Measurements from ENCODE around the gene RNH1. TPM values are rescaled to one million over a fixed set of nuclear protein-coding genes. Genes with fewer than 3 reads are reported as not detected.

The RNH1 gene
- polyA plus RNA-seq, 1 of the 3 experiments (the other 2 are of a cell fraction): 147 TPM

- CTCF ChIA-PET: interaction anchor here (2.3 kb wide), 2 partner anchors 13 to 22 kb away, joined by 5 to 13 read pairs; no protein-coding TSS in a partner anchor
- Histone ChIP-seq H3K79me2 (ENCODE audit: insufficient read depth) (peaks cover 15% of the 10 kb centered on the region), H3K27ac (ENCODE audit: low read depth in 2 of 2, low read length in 1 of 2) (no peak overlapping the region), H3K4me3 (ENCODE audit: low read depth in 2 of 2, low read length in 1 of 2) (no peak overlapping the region), H3K36me3 (replicated peaks in 1 of 2; ENCODE audit: control insufficient read depth in 1 of 2, insufficient read depth in 2 of 2, low read length in 1 of 2) (peaks cover 0 to 27% of the 10 kb centered on the region in 2 experiments), H3F3A (replicated peaks; ENCODE audit: insufficient read depth) (no peaks in the 10 kb centered on the region), H3K9ac (no peak overlapping the region), H3K4me1 (ENCODE audit: control insufficient read depth in 1 of 2, insufficient read depth in 2 of 2, low read depth in 1 of 2, low read length in 1 of 2) (peaks cover 0 to 12% of the 10 kb centered on the region in 2 experiments; a peak in 1 of 4 replicates), H3K9me3 (no peaks in the 10 kb centered on the region), H3K4me2 (no peak overlapping the region), H3K27me3 (ENCODE audit: insufficient read depth) (no peaks in the 10 kb centered on the region), H3K9me2 (no peaks in the 10 kb centered on the region), H2AFZ (ENCODE audit: low read depth) (no peak overlapping the region), H4K20me1 (ENCODE audit: insufficient read depth) (peaks cover 10% of the 10 kb centered on the region; the same call in 1 of the 2 replicates)
- 94% methylated on average over 10 of the region's 18 CpGs for whole genome bisulfite sequencing (ENCODE audit: low lambda C conversion rate)
- TF ChIP-seq EP300 (IDR thresholded peaks at IDR 0.05; ENCODE audit: borderline replicate concordance in 1 of 2, low read depth in 1 of 2, low read length in 1 of 2) (no peak), RXRA (IDR thresholded peaks at IDR 0.05; ENCODE audit: borderline replicate concordance, low read depth) (no peak), SIN3A (IDR thresholded peaks at IDR 0.05; ENCODE audit: borderline replicate concordance, low read depth, low read length) (no peak), USF2 (IDR thresholded peaks at IDR 0.05; ENCODE audit: borderline replicate concordance, low read depth, low read length) (no peak), FOSL2 (IDR thresholded peaks at IDR 0.05; ENCODE audit: borderline replicate concordance, low read depth) (no peak), SMC3 (IDR thresholded peaks at IDR 0.05; ENCODE audit: low read depth, low read length) (no peak), POLR2AphosphoS5 (IDR thresholded peaks at IDR 0.05; ENCODE audit: low read depth, low read length) (no peak), PBX3 (IDR thresholded peaks at IDR 0.05) (no peak), GATA2 (CRISPR knock-in tag; IDR thresholded peaks at IDR 0.05) (no peak), MAX (IDR thresholded peaks at IDR 0.05; ENCODE audit: low read depth) (no peak), TEAD4 (IDR thresholded peaks at IDR 0.05; ENCODE audit: borderline replicate concordance, insufficient read depth) (no peak), FOXM1 (IDR thresholded peaks at IDR 0.05; ENCODE audit: low read depth) (no peak), TCF12 (IDR thresholded peaks at IDR 0.05) (no peak), USF1 (IDR thresholded peaks at IDR 0.05; ENCODE audit: borderline replicate concordance, low read depth) (no peak), EZH2phosphoT487 (IDR thresholded peaks at IDR 0.05; ENCODE audit: borderline replicate concordance, low read depth) (no peak)
- DNase-seq: no peak
- POLR2A ChIA-PET: no interaction called here
Measured at GRCh38 chr11:531919-532526, 25.0 kb upstream of the RNH1 start.

Data from SK-N-SH (cell line).